22Rv1 (cell line): ENCODE data around the gene GLUL.

ENCODE experiments used
- H3K27ac ChIP-seq: fragments of 450-650 bp; 2 replicates; pipeline ENCODE4 v1.5.1; 2017
- ZFX ChIP-seq: fragments of 450-650 bp; IDR thresholded peaks from 2 replicates; pipeline ENCODE4 v1.6.1; 2017; ENCODE audit warnings: antibody characterized with exemption, borderline replicate concordance
- TF ChIP-seq, protein P1 (sequence below): fragments of 450-650 bp; IDR thresholded peaks from 2 replicates; pipeline ENCODE4 v1.5.1; 2017; ENCODE audit warnings: mild to moderate bottlenecking

GLUL gene

DNA sequence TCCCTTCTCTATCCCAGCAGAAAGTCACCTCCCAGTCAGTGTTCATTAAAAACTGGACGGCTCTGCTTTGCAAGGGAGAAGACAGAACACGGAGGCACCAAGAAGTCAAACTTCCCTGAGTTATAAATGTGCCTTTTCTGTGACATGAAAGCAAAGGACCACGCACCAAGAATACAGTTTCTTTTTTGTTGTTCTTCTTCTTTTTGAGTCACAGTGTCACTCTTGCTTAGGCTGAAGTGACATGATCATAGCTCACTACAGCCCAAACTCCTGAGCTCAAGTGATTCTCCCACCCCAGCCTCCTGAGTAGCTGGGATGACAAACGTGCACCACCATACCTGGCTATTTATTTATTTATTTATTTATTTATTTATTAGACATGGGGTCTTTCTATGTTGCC is 22.7 kb downstream of the GLUL start:
- no peak overlapping the region for H3K27ac ChIP-seq

DNA sequence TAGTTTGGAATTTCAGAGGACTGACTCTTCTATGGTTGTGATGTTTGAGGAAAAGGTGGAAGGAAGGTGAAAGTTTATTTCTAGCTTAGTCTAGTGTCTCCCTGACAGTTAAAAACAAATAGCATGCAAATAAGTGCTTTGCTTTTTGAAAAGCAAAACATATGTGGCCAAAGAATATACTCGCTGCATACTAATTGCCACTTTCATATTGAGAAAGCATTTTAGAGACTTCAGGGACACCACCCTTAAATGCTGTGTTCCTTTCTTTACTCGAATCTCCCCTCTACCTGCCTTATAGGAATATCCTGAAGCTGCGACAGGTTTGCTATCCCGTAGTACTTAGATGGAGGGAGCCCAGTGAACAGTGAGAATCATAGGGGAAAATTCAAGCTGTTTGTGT is 23.2 kb downstream of the GLUL start:
- H3K27ac ChIP-seq: no peak overlapping the region
- TF ChIP-seq, protein P1, sequence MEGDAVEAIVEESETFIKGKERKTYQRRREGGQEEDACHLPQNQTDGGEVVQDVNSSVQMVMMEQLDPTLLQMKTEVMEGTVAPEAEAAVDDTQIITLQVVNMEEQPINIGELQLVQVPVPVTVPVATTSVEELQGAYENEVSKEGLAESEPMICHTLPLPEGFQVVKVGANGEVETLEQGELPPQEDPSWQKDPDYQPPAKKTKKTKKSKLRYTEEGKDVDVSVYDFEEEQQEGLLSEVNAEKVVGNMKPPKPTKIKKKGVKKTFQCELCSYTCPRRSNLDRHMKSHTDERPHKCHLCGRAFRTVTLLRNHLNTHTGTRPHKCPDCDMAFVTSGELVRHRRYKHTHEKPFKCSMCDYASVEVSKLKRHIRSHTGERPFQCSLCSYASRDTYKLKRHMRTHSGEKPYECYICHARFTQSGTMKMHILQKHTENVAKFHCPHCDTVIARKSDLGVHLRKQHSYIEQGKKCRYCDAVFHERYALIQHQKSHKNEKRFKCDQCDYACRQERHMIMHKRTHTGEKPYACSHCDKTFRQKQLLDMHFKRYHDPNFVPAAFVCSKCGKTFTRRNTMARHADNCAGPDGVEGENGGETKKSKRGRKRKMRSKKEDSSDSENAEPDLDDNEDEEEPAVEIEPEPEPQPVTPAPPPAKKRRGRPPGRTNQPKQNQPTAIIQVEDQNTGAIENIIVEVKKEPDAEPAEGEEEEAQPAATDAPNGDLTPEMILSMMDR: no peak
- no peak for TF ChIP-seq ZFX

More for the DNA sequence above, 22.7 kb downstream of the GLUL start:
- TF ChIP-seq, protein P1: no peak
- no peak for TF ChIP-seq ZFX

DNA sequence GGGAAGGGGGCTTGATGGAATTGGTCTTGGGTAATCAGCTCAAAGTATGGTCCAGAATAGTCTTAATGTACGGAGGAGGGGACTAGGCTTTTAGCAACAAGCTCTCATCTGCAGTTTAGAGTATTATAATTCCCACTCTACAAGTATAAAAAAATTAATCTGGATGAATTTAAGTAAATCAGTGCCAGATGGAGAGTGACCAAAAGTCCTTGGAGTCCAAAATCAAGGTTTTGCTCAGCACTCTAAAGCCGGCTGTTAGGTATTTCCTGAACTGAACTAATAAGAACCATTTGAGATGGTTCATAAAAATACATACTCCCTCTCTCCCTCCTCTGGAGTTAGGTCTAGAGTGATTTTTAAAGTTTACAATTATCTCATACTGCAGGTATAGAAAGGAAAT is 23.7 kb downstream of the GLUL start:
- H3K27ac ChIP-seq: no peak overlapping the region
- TF ChIP-seq ZFX: no peak

DNA sequence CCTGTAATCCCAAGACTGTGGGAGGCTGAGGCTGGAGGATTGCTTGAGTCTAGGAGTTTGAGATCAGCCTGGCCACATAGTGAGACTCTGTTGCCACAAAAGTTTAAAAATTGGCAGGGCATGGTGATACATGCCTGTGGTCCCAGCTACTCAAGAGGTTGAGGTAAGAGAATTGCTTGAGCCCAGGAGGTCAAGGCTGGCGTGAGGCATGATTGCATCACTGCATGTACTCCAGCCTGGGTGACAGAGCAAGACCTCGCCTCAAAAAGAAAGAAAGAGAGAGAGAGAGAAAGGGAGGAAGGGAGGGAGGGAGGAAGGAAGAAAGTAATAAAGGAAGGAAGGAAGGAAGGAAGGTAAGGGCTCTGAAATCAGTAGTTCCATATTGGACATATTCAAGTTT is 25.0 kb downstream of the GLUL start:
- no peak for TF ChIP-seq ZFX
- TF ChIP-seq, protein P1: no peak

DNA sequence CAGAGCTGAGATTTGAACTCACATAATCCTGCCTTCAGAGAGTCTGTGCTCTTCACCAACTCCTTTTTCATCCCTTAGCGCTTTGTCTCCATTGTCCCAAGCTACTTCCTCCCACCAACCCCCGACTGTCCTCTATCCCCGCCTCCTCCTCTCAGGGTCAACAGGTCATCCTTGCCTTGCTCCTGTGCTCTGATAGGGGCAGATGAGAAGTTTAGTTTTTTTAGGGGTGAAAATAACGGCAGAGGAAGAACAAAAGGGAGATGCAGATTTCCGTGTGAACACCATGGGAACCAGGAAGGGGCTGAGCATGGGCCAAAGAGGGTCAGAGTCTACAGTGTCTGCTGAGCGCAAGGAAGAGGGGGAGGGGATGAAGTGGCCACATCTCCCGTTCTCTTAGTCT is 31.9 kb downstream of the GLUL start:
- TF ChIP-seq ZFX: no peak
- TF ChIP-seq, protein P1: no peak
- no peak overlapping the region for H3K27ac ChIP-seq

More for the DNA sequence above, 25.0 kb downstream of the GLUL start:
- no peak overlapping the region for H3K27ac ChIP-seq

DNA sequence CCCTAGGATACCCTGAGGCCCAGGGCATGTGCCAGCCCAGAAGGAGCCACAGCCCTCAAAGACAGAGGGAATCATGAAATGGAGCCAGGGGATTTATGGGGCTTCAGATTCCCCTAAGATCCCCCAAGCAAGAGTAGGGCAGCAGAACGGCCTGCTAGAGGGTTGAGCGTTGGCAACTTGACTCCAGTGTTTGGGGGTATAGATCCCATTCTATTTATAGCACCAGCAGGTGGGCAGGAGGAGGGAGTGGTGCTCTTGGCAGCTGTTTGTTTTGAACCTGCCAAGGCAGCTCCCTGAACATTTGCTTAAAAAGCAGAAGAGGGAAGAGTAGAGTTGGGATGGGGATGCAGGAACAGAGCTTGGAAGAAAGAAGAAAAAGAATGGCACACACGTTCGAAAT is 33.7 kb downstream of the GLUL start:
- TF ChIP-seq, protein P1: no peak
- no peak for TF ChIP-seq ZFX
- no peak overlapping the region for H3K27ac ChIP-seq

DNA sequence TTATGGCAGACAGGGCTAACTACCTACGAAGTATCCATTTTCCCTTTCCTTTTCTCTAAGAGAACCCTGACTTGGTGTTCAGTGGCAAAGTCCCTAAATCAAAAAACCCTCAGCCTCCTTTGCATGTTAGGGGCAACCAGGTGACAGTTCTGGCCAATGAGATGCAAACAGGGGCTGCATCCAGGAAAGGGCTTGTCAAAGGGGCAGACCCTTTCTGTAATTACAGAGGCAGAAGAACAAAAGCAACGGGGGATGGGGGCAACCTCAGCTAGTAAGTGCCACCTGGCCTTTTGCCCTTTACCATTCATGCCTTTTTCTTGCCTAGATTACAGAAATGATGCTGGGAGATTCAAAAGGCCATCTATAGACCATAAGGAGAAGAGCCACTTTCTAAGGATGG is 34.4 kb downstream of the GLUL start:
- H3K27ac ChIP-seq: no peak overlapping the region
- TF ChIP-seq, protein P1: no peak
- no peak for TF ChIP-seq ZFX

DNA sequence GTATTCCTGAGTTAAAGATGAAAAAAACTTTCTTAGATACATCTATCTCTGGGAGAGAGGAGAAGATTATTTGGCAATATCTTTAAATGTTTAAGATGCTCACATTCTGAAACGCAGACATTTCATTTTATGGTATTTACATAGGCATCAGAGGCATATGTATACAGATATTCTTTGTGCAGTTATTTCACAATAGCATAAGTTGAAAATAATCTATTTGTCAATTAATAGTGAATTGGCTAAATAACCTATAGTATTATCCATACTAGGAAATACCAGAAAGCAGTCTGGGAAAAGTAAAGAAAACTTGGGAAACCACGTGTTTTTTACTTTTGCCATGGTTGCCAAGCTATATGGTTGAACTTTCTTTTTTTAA is 35.9 kb downstream of the GLUL start:
- H3K27ac ChIP-seq: no peak overlapping the region

More for the DNA sequence above, 35.9 kb downstream of the GLUL start:
- TF ChIP-seq, protein P1: no peak
- no peak for TF ChIP-seq ZFX
